ENCODE measurements around the gene RERE. TPM values are rescaled to one million over a fixed set of nuclear protein-coding genes. Genes with fewer than 3 reads are reported as not detected.
A peak's percentile ranks its signal among the peaks of the same experiment; 100 is the strongest.

The RERE gene
- total and polyA plus RNA-seq, 7 donors: 19.2 to 148 (median 90.6) TPM

GRCh38 chr1:8460784-8461183 lies 356.7 kb downstream of the RERE start:
- peak overlapping the region in 3 of 4 donors; percentile 83 to 86 (median 84) for H3K27ac ChIP-seq
- no peak overlapping the region for H3K4me3 ChIP-seq
- intact Hi-C loops (cut with DNase I): no loop called here
- H3K4me1 ChIP-seq: peaks cover 0 to 96% (median 88%) of the 10 kb centered on the region in 4 donors
- no peak for TF ChIP-seq CTCF (IDR thresholded peaks at IDR 0.05)
- TF ChIP-seq POLR2AphosphoS5 (IDR thresholded peaks at IDR 0.05): no peak
- TF ChIP-seq POLR2A (IDR thresholded peaks at IDR 0.05): no peak
- no peak for TF ChIP-seq EP300 (IDR thresholded peaks at IDR 0.05)
- no peaks in the 10 kb centered on the region for H3K27me3 ChIP-seq
- 88 to 90% methylated on average over 5 of the region's 5 CpGs for WGBS, 2 donors
- no peaks in the 10 kb centered on the region for H3K36me3 ChIP-seq
- DNase-seq: no peak
- no peaks in the 10 kb centered on the region for H3K9me3 ChIP-seq

- Histone ChIP-seq H3K36me3 (no peaks in the 10 kb centered on the region), H3K4me3 (no peak overlapping the region), H3K9me3 (no peaks in the 10 kb centered on the region), H3K27ac (peak overlapping the region in 3 of 4 donors; percentile 4 to 86 (median 84)), H3K4me1 (peaks cover 0 to 96% (median 88%) of the 10 kb centered on the region in 4 donors), H3K27me3 (no peaks in the 10 kb centered on the region)
- intact Hi-C loops (cut with DNase I): no loop called here
- no peak for DNase-seq
- 84 to 87% methylated on average over 4 of the region's 4 CpGs for WGBS, 2 donors
- TF ChIP-seq CTCF (IDR thresholded peaks at IDR 0.05): peak in 3 of 4 experiments; percentile 16 to 41 (median 22)
- TF ChIP-seq POLR2A (IDR thresholded peaks at IDR 0.05): no peak
These were observed 357.3 kb downstream of the RERE start for GRCh38 chr1:8460132-8460544.

GRCh38 chr1:8458607-8459006 lies 358.8 kb downstream of the RERE start:
- intact Hi-C loops (cut with DNase I): no loop called here
- H3K27ac ChIP-seq: peak overlapping the region in 2 of 4 donors; percentile 84 to 86

GRCh38 chr1:8457760-8458381 lies 359.6 kb downstream of the RERE start:
- no peak for DNase-seq
- WGBS, 2 donors: 83 to 92% methylated on average over 7 of the region's 7 CpGs
- Histone ChIP-seq H3K36me3 (no peaks in the 10 kb centered on the region), H3K4me3 (no peak overlapping the region), H3K27me3 (no peaks in the 10 kb centered on the region), H3K4me1 (peaks cover 0 to 79% (median 70%) of the 10 kb centered on the region in 4 donors), H3K9me3 (no peaks in the 10 kb centered on the region), H3K27ac (peak overlapping the region; percentile 72 to 86 (median 84))
- intact Hi-C loops (cut with DNase I): no loop called here
- no peak for TF ChIP-seq CTCF (IDR thresholded peaks at IDR 0.05)
- no peak for TF ChIP-seq POLR2A (IDR thresholded peaks at IDR 0.05)
- TF ChIP-seq EP300 (IDR thresholded peaks at IDR 0.05): no peak
- no peak for TF ChIP-seq POLR2AphosphoS5 (IDR thresholded peaks at IDR 0.05)

More at GRCh38 chr1:8458607-8459006, 358.8 kb downstream of the RERE start:
- no peaks in the 10 kb centered on the region for H3K9me3 ChIP-seq
- H3K4me1 ChIP-seq: peaks cover 0 to 86% (median 78%) of the 10 kb centered on the region in 4 donors
- no peaks in the 10 kb centered on the region for H3K36me3 ChIP-seq
- no peak for DNase-seq
- H3K4me3 ChIP-seq: no peak overlapping the region
- TF ChIP-seq POLR2A (IDR thresholded peaks at IDR 0.05) (no peak), POLR2AphosphoS5 (IDR thresholded peaks at IDR 0.05) (no peak), CTCF (IDR thresholded peaks at IDR 0.05) (no peak), EP300 (IDR thresholded peaks at IDR 0.05) (no peak)
- H3K27me3 ChIP-seq: no peaks in the 10 kb centered on the region
- WGBS, 2 donors: 86 to 95% methylated on average over 3 of the region's 3 CpGs
